GM18502 (cell line): ENCODE data around the gene PRAF2.

Experiments
- ATAC-seq: cut with Tn5 transposase; IDR thresholded peaks from one replicate; pipeline ENCODE4 v1.9.1; 2021; ENCODE audit warnings: mild to moderate bottlenecking; ENCODE audit not compliant: unreplicated experiment, poor library complexity

The PRAF2 gene

GRCh38 chrX:49043987-49044281 is 29.9 kb downstream of the PRAF2 start:
- no peak for ATAC-seq

- peak; percentile 86 for ATAC-seq
Measured at GRCh38 chrX:49043220-49043986, 30.4 kb downstream of the PRAF2 start, which contains the start of gene TFE3. TFE3 (minus strand) TSS chrX:49043357; CDS start chrX:49043226, 131 bp downstream.

- no peak for ATAC-seq
Measured at GRCh38 chrX:49042581-49043219, 31.1 kb downstream of the PRAF2 start.

- ATAC-seq, result no peak
Measured at GRCh38 chrX:49041744-49042580, 31.8 kb downstream of the PRAF2 start.

- ATAC-seq, result no peak
Measured at GRCh38 chrX:49040376-49040955, 33.3 kb downstream of the PRAF2 start.

- ATAC-seq, result no peak
Measured at GRCh38 chrX:49039598-49040375, 34.0 kb downstream of the PRAF2 start.

- ATAC-seq, result no peak
Measured at GRCh38 chrX:49037883-49038475, 35.8 kb downstream of the PRAF2 start.

GRCh38 chrX:49030283-49030682 is 43.5 kb downstream of the PRAF2 start:
- ATAC-seq, result no peak

GRCh38 chrX:49029876-49030275 is 43.9 kb downstream of the PRAF2 start:
- ATAC-seq, result no peak
